Liver (tissue), 9 donors: ENCODE data around the gene PHEX. TPM values are rescaled to one million over a fixed set of nuclear protein-coding genes. Genes with fewer than 3 reads are reported as not detected.

Experiments used
- DNase-seq: peaks from one replicate; pipeline ENCODE4 v3.0.0-alpha.2; 2017; ENCODE audit warnings: low spot score
- H3K27ac ChIP-seq, 2 donors: one replicate each; pipeline ENCODE4 v1.7.0; 2013; ENCODE audit warnings: inconsistent platforms in 2 of 2, low read length in 2 of 2, control low read depth in 1 of 2, low read depth in 1 of 2, mild to moderate bottlenecking in 1 of 2
- H3K27me3 ChIP-seq, 4 donors: one replicate each; pipeline versions ENCODE4 v1.6.1 to v1.7.0; 2013; ENCODE audit warnings: low read length in 3 of 4, inconsistent platforms in 1 of 4, mild to moderate bottlenecking in 1 of 4, moderate library complexity in 1 of 4; ENCODE audit not compliant: control insufficient read depth in 4 of 4, insufficient read depth in 4 of 4
- H3K36me3 ChIP-seq, 4 donors: one replicate each; pipeline versions ENCODE4 v1.6.1 to v1.7.0; 2013; ENCODE audit warnings: low read length in 3 of 4, mild to moderate bottlenecking in 3 of 4, low read depth in 1 of 4, moderate library complexity in 1 of 4; ENCODE audit not compliant: control insufficient read depth in 4 of 4, insufficient read depth in 3 of 4
- H3K4me1 ChIP-seq, 4 donors: one replicate each; pipeline versions ENCODE4 v1.6.1 to v1.7.0; 2013; ENCODE audit warnings: low read length in 3 of 4, mild to moderate bottlenecking in 3 of 4, moderate library complexity in 1 of 4; ENCODE audit not compliant: control insufficient read depth in 4 of 4, insufficient read depth in 4 of 4
- H3K4me3 ChIP-seq, 3 donors: one replicate each; pipeline versions ENCODE4 v1.6.1 to v1.7.0; 2013; ENCODE audit warnings: low read length in 3 of 3, control low read depth in 1 of 3, low read depth in 1 of 3, mild to moderate bottlenecking in 1 of 3
- H3K9ac ChIP-seq, 2 donors: one replicate each; pipeline ENCODE4 v1.7.0; 2013; ENCODE audit warnings: low read length in 2 of 2, mild to moderate bottlenecking in 2 of 2, moderate library complexity in 2 of 2, control low read depth in 1 of 2, low read depth in 1 of 2
- H3K9me3 ChIP-seq, 4 donors: one replicate each; pipeline versions ENCODE4 v1.6.1 to v1.7.0; 2013; ENCODE audit warnings: low read length in 3 of 4; ENCODE audit not compliant: control insufficient read depth in 4 of 4
- EGR1 ChIP-seq, 2 donors: IDR thresholded peaks; 2 replicates each; pipeline ENCODE4 v1.6.1; 2016 to 2018; ENCODE audit warnings: antibody characterized with exemption in 2 of 2, low read depth in 2 of 2
- FOXA1 ChIP-seq: IDR thresholded peaks from 2 replicates; pipeline ENCODE4 v1.6.1; 2016; ENCODE audit warnings: antibody characterized with exemption
- FOXA2 ChIP-seq: IDR thresholded peaks from 2 replicates; pipeline ENCODE4 v1.6.1; 2016; ENCODE audit warnings: antibody characterized with exemption
- HNF4A ChIP-seq, 2 donors: conservative IDR thresholded peaks; 2 replicates each; pipeline ENCODE4 v1.6.1; 2016; ENCODE audit warnings: antibody characterized with exemption in 2 of 2, mild to moderate bottlenecking in 2 of 2
- RXRA ChIP-seq, 2 donors: IDR thresholded peaks; 2 replicates each; pipeline ENCODE4 v1.6.1; 2017 to 2018; ENCODE audit warnings: antibody characterized with exemption in 2 of 2, mild to moderate bottlenecking in 1 of 2
- TAF1 ChIP-seq: conservative IDR thresholded peaks from 2 replicates; pipeline ENCODE4 v1.6.1; 2016; ENCODE audit warnings: antibody characterized with exemption, mild to moderate bottlenecking
- WGBS: extraction: QIAGEN DNeasy Blood & Tissue Kit; methylation state at CpG from one replicate; pipeline ENCODE4 v1.1.7; 2013; 5-methylcytosine and 5-hydroxymethylcytosine counted together
- polyA plus RNA-seq, 2 donors: library from polyadenylated mRNA; stranded (reverse) in 1 of 2; unstranded in 1 of 2; fragments of 200-250 nt in 1 of 2; fragments of >200 nt in 1 of 2; fragmentation: Nextera tagmentation in 1 of 2; extraction: Ambion mirVana in 1 of 2; gene quantifications; one replicate each; pipeline versions ENCODE4 v1.2.1 to v1.2.3, GENCODE V29; 2013 to 2015
- total RNA-seq, 2 donors: library from RNA; depleted of rRNA; stranded (reverse); fragments of >200 nt; gene quantifications; one replicate each; pipeline ENCODE4 v1.2.3, GENCODE V29; 2014
- TF ChIP-seq, protein P1 (sequence below): IDR thresholded peaks from 2 replicates; pipeline ENCODE4 v1.6.1; 2016; ENCODE audit warnings: antibody characterized with exemption, mild to moderate bottlenecking
- TF ChIP-seq, protein P2 (sequence below): IDR thresholded peaks from 2 replicates; pipeline ENCODE4 v1.6.1; 2016; ENCODE audit warnings: antibody characterized with exemption
- TF ChIP-seq, protein P3 (sequence below): IDR thresholded peaks from 2 replicates; pipeline ENCODE4 v1.6.1; 2016; ENCODE audit warnings: antibody characterized with exemption
- TF ChIP-seq, protein P4 (sequence below): IDR thresholded peaks from 2 replicates; pipeline ENCODE4 v1.6.1; 2016; ENCODE audit warnings: antibody characterized with exemption
- donor health status: healthy.
- donor health status: healthy.
- donor health status: healthy.
- donor health status: healthy.
- donor health status: healthy.

Gene PHEX
- total and polyA plus RNA-seq, 4 donors, result 0.01 to 0.14 (median 0.08) TPM; not detected in 1

DNA sequence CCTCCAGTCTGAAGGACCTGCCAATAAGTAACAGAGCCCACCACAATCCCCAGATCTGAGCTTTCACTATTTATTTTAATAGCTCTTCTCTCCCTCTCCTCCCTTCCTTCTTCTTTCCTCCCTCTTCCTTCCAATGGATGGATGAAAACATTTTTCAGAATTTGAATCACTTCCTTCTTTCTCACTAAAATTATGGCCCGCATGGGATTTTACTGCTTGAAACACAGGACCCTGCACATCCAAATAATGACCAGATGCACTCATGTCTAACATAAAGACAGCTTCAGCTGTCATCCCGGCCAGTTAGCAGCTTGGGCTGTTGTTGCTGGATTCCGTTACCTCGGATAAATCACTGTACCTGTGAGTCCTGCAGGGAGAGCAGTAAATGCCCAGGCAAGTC is 5.4 kb upstream of the PHEX start (continued):
- TF ChIP-seq, protein P1, sequence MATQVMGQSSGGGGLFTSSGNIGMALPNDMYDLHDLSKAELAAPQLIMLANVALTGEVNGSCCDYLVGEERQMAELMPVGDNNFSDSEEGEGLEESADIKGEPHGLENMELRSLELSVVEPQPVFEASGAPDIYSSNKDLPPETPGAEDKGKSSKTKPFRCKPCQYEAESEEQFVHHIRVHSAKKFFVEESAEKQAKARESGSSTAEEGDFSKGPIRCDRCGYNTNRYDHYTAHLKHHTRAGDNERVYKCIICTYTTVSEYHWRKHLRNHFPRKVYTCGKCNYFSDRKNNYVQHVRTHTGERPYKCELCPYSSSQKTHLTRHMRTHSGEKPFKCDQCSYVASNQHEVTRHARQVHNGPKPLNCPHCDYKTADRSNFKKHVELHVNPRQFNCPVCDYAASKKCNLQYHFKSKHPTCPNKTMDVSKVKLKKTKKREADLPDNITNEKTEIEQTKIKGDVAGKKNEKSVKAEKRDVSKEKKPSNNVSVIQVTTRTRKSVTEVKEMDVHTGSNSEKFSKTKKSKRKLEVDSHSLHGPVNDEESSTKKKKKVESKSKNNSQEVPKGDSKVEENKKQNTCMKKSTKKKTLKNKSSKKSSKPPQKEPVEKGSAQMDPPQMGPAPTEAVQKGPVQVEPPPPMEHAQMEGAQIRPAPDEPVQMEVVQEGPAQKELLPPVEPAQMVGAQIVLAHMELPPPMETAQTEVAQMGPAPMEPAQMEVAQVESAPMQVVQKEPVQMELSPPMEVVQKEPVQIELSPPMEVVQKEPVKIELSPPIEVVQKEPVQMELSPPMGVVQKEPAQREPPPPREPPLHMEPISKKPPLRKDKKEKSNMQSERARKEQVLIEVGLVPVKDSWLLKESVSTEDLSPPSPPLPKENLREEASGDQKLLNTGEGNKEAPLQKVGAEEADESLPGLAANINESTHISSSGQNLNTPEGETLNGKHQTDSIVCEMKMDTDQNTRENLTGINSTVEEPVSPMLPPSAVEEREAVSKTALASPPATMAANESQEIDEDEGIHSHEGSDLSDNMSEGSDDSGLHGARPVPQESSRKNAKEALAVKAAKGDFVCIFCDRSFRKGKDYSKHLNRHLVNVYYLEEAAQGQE, result no peak
- TF ChIP-seq, protein P2, sequence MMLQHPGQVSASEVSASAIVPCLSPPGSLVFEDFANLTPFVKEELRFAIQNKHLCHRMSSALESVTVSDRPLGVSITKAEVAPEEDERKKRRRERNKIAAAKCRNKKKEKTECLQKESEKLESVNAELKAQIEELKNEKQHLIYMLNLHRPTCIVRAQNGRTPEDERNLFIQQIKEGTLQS, result no peak
- no peak for TF ChIP-seq TAF1
- no peak for TF ChIP-seq RXRA (IDR thresholded peaks at IDR 0.05)

DNA sequence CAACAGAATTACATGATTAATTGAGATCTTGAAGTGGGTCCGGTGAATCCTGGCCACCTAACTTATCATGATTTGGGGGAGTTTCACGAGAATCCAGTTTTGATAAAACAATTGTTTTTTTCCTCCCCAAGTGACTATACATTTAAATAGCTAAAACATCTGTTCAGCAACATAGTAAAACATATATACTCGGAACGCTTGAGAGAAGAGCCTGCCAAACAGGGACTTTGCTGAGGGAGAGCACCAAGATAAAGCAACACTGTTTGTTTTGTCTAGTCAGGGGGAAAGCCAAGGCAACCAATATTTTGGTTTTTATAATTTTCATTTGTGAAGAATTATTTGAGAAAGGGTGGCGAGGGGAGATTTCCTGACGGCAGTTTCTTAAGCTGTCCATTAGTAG is 381 bp downstream of the PHEX start:
- Histone ChIP-seq H3K27me3 (peaks cover 0 to 3% (median 0%) of the 10 kb centered on the region in 4 donors), H3K9me3 (no peaks in the 10 kb centered on the region), H3K36me3 (no peaks in the 10 kb centered on the region), H3K27ac (no peak overlapping the region), H3K4me1 (no peaks in the 10 kb centered on the region), H3K4me3 (no peak overlapping the region), H3K9ac (no peak overlapping the region)
- 83% methylated on average over 6 of the region's 6 CpGs for WGBS
- no peak for DNase-seq
- TF ChIP-seq FOXA1, result no peak
- no peak for TF ChIP-seq HNF4A (conservative IDR thresholded peaks at IDR 0.05)

DNA sequence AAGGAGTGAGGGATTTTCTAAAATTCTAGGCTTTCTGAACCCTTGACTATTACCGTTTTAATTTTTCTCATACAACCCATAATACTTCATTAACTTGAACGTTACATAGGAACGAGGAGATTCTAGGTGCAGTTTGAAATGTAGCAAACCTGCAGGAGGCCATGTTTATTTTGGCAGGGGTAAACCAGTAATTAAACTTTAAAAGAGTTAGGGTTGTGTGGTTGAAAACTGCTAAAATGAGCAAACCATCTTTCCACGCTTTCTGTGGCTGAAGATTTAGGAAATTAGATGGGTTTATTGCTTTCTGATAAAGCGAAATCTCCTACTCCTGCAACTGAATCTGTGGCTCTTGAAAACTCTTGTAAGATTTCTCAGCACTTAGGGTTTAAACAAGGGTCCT is 1.7 kb downstream of the PHEX start:
- 69% methylated on average over 5 of the region's 5 CpGs for WGBS

DNA sequence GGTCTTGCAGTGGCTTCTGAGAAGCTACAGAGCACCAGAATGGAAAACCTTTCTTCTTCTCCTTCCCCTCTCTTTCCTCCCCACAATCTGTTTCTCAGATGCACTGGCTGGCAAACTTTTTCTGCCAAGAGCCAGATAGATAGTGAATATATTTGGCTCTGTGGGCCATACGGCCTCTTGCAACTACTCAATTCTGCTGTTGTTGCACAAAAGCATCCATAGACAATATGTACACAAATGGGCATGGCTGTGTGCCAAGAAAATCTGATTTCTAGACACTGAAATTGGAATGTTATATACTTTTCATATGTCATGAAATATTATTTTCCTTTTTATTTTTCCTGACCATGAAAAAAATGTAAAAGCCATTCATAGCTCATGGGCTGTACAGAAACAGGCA is 3.1 kb downstream of the PHEX start:
- no peak overlapping the region for H3K4me3 ChIP-seq
- H3K27ac ChIP-seq, result no peak overlapping the region
- DNase-seq, result no peak
- H3K9me3 ChIP-seq, result no peaks in the 10 kb centered on the region
- 69% methylated on average over 1 of the region's 1 CpG for WGBS
- TF ChIP-seq FOXA1 (no peak), FOXA2 (no peak), EGR1 (IDR thresholded peaks at IDR 0.05; ENCODE audit: low read depth in 2 of 2) (no peak)
- TF ChIP-seq, protein P3, sequence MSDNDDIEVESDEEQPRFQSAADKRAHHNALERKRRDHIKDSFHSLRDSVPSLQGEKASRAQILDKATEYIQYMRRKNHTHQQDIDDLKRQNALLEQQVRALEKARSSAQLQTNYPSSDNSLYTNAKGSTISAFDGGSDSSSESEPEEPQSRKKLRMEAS, result no peak
- no peak overlapping the region for H3K9ac ChIP-seq
- H3K4me1 ChIP-seq, result no peaks in the 10 kb centered on the region
- H3K36me3 ChIP-seq, result no peaks in the 10 kb centered on the region
- peaks cover 0 to 5% (median 0%) of the 10 kb centered on the region in 4 donors for H3K27me3 ChIP-seq

More for the DNA sequence above, 1.7 kb downstream of the PHEX start:
- Histone ChIP-seq H3K4me1 (no peaks in the 10 kb centered on the region), H3K27ac (no peak overlapping the region), H3K27me3 (peaks cover 0 to 5% (median 0%) of the 10 kb centered on the region in 4 donors), H3K9me3 (no peaks in the 10 kb centered on the region), H3K4me3 (no peak overlapping the region), H3K36me3 (no peaks in the 10 kb centered on the region), H3K9ac (no peak overlapping the region)
- TF ChIP-seq, protein P4, sequence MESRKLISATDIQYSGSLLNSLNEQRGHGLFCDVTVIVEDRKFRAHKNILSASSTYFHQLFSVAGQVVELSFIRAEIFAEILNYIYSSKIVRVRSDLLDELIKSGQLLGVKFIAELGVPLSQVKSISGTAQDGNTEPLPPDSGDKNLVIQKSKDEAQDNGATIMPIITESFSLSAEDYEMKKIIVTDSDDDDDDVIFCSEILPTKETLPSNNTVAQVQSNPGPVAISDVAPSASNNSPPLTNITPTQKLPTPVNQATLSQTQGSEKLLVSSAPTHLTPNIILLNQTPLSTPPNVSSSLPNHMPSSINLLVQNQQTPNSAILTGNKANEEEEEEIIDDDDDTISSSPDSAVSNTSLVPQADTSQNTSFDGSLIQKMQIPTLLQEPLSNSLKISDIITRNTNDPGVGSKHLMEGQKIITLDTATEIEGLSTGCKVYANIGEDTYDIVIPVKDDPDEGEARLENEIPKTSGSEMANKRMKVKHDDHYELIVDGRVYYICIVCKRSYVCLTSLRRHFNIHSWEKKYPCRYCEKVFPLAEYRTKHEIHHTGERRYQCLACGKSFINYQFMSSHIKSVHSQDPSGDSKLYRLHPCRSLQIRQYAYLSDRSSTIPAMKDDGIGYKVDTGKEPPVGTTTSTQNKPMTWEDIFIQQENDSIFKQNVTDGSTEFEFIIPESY, result no peak
- no peak for DNase-seq
